ENCODE measurements around the gene CASP5.
A peak's percentile ranks its signal among the peaks of the same experiment; 100 is the strongest.

Gene CASP5

DNA sequence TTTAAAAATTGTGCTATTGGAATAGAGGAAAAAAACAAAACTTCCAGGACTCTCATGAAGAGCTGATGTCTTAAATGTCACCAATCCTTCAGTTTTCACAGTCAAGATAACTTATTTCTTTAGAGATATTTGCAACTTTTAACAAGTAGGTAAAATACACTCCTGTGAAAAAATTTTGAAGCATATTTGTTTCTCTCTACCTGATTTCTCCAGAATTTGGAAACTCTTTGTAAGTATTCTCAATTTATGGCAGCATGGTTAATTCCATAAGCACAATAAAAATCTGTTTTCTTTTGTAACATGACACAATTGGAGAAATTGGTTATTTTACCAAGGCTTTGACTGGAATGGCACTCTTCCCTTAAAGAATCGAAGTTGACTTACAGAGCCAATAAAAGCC lies 58.7 kb downstream of the CASP5 start:
- FAIRE-seq = no peak

DNA sequence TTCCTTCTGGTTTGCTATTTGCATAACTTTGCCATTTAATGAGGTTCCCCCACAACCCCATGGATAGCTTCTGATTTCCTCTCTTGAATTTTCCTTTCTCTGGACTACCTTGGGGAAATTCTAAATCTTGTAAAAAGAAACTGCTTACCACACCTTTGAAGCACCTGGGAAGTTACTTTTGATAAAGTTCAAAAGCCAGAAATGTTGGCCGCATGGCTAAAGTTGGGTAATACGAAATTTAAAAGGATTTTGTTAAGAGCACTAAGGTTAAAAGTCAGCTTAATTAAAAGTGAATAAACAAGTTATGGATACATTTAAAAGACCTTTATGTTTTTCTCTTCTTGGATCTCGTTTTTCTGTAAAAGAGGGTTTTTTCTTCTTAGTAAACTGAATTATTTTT lies 60.1 kb downstream of the CASP5 start:
- no peak for FAIRE-seq

GRCh38 chr11:104957280-104957679 lies 65.7 kb downstream of the CASP5 start:
- no peak for FAIRE-seq

DNA sequence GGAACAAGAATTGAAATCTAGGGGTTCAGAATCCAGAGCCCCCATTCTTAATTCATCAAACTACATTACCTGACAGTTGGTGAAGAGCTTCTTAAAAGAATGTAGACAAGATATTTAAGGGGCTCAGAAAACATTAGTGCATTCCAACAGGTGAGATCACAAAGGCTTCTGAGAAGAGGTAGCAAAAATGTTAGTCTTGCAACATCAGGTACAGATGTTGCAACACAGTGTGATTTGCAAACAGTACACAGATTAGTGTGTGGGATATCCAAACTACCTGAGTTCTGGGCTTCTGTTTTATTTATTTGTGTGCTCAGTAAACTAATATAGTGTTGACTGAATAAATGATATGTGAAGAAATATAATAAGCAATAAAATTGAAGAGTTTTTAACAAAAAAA lies 66.4 kb downstream of the CASP5 start:
- no peak for FAIRE-seq

- FAIRE-seq = peak; percentile 97
Measured at GRCh38 chr11:104946907-104947306, 76.1 kb downstream of the CASP5 start.

All from islet of Langerhans (tissue), 1 donor.